IMR-90 (cell line): Measurements from ENCODE around the gene RAC2. TPM values are rescaled to one million over a fixed set of nuclear protein-coding genes. Genes with fewer than 3 reads are reported as not detected.

Experiments used
- ATAC-seq: fragments of 200-7000 bp; cut with Tn5 transposase; 2 replicates; pipeline ENCODE4 v1.9.1; 2020; ENCODE audit warnings: low read depth, mild to moderate bottlenecking, moderate library complexity
- BruUV-seq: library from RNA; stranded (reverse); fragments of 400-500 nt; replicated peaks from 2 replicates; lab custom pipeline; 2021; lab: Mats Ljungman, UMichigan
- CTCF ChIA-PET: fragments of 300-600 bp; formaldehyde crosslinking; extraction: SDS; loops from one replicate; lab custom pipeline; 2021; ENCODE audit warnings: antibody characterized with exemption; lab: Yijun Ruan, JAX
- POLR2A ChIA-PET: fragments of 300-600 bp; sonication (Branson Sonifier 250); formaldehyde crosslinking; loops from one replicate; lab custom pipeline; 2022; ENCODE audit warnings: antibody characterized with exemption; ENCODE audit not compliant: unreplicated experiment; lab: Charles Lee
- DNase-seq: peaks from one replicate; pipeline ENCODE4 v3.0.0; 2013
- H2AFZ ChIP-seq: replicated peaks from 2 replicates; pipeline ENCODE3; 2013; ENCODE audit warnings: low read length, mild to moderate bottlenecking; ENCODE audit not compliant: poor library complexity
- H2AK5ac ChIP-seq: 2 replicates; pipeline ENCODE4 v1.6.1; 2013; ENCODE audit warnings: low read depth, low read length, inconsistent platforms
- H2AK9ac ChIP-seq: replicated peaks from 2 replicates; pipeline ENCODE3; 2013; ENCODE audit warnings: mild to moderate bottlenecking, low read depth, low read length, moderate library complexity; ENCODE audit not compliant: poor library complexity
- H2BK120ac ChIP-seq: 2 replicates; pipeline ENCODE4 v1.6.1; 2013; ENCODE audit warnings: low read depth, low read length, inconsistent platforms
- H2BK15ac ChIP-seq: 3 replicates; pipeline ENCODE4 v1.6.1; 2013; ENCODE audit warnings: low read depth, low read length, inconsistent platforms
- H2BK20ac ChIP-seq: 2 replicates; pipeline ENCODE4 v1.6.1; 2013; ENCODE audit warnings: low read depth, mild to moderate bottlenecking, inconsistent platforms, low read length, moderate library complexity
- H2BK5ac ChIP-seq: 2 replicates; pipeline ENCODE4 v1.6.1; 2013; ENCODE audit warnings: mild to moderate bottlenecking, low read depth, low read length, inconsistent platforms; ENCODE audit not compliant: poor library complexity, severe bottlenecking
- H3K14ac ChIP-seq: replicated peaks from 2 replicates; pipeline ENCODE4 v1.6.1; 2013; ENCODE audit warnings: low read depth, low read length, inconsistent platforms
- H3K18ac ChIP-seq: 2 replicates; pipeline ENCODE4 v1.6.1; 2013; ENCODE audit warnings: low read depth, low read length, control low read depth
- H3K23ac ChIP-seq: 2 replicates; pipeline ENCODE4 v1.6.1; 2013; ENCODE audit warnings: low read depth, low read length, inconsistent platforms
- H3K27ac ChIP-seq: 2 replicates; pipeline ENCODE4 v1.5.1; 2013; ENCODE audit warnings: mild to moderate bottlenecking, control low read depth, low read length; ENCODE audit not compliant: insufficient read depth
- H3K27me3 ChIP-seq: 2 replicates; pipeline ENCODE4 v1.6.1; 2013; ENCODE audit warnings: low read length; ENCODE audit not compliant: control insufficient read depth, insufficient read depth
- H3K36me3 ChIP-seq: 2 replicates; pipeline ENCODE4 v1.6.1; 2013; ENCODE audit warnings: low read length, mixed read lengths; ENCODE audit not compliant: control insufficient read depth, insufficient read depth
- H3K4ac ChIP-seq: 2 replicates; pipeline ENCODE4 v1.6.1; 2013; ENCODE audit warnings: low read depth, low read length, inconsistent platforms
- H3K4me1 ChIP-seq: 2 replicates; pipeline ENCODE4 v1.6.1; 2013; ENCODE audit warnings: low read length, mixed read lengths; ENCODE audit not compliant: control insufficient read depth, insufficient read depth
- H3K4me2 ChIP-seq: 2 replicates; pipeline ENCODE4 v1.6.1; 2013; ENCODE audit warnings: low read depth, mild to moderate bottlenecking, control low read depth, low read length, moderate library complexity
- H3K4me3 ChIP-seq: 2 replicates; pipeline ENCODE4 v1.5.1; 2013; ENCODE audit warnings: low read depth, mild to moderate bottlenecking, control low read depth, low read length, moderate library complexity; ENCODE audit not compliant: insufficient read depth
- H3K56ac ChIP-seq: 2 replicates; pipeline ENCODE4 v1.6.1; 2013; ENCODE audit warnings: low read length, inconsistent platforms; ENCODE audit not compliant: insufficient read depth; ENCODE audit errors: extremely low read depth
- H3K79me1 ChIP-seq, 2 experiments: 2 replicates each; pipeline ENCODE4 v1.6.1; 2013; ENCODE audit warnings: low read length in 2 of 2, inconsistent platforms in 1 of 2, low read depth in 1 of 2
- H3K9ac ChIP-seq: 2 replicates; pipeline ENCODE4 v1.6.1; 2013; ENCODE audit warnings: low read depth, low read length, control low read depth
- H3K9me1 ChIP-seq: 2 replicates; pipeline ENCODE4 v1.6.1; 2013; ENCODE audit warnings: low read length, inconsistent platforms; ENCODE audit not compliant: insufficient read depth
- H3K9me3 ChIP-seq: 2 replicates; pipeline ENCODE4 v1.6.1; 2013; ENCODE audit warnings: low read length; ENCODE audit not compliant: control insufficient read depth, insufficient read depth
- H4K20me1 ChIP-seq: 2 replicates; pipeline ENCODE4 v1.6.1; 2013; ENCODE audit warnings: low read length, inconsistent platforms; ENCODE audit not compliant: insufficient read depth
- H4K5ac ChIP-seq: 2 replicates; pipeline ENCODE4 v1.6.1; 2013; ENCODE audit warnings: mild to moderate bottlenecking, low read depth, low read length, control low read depth
- H4K8ac ChIP-seq, 2 experiments: 2 replicates each; pipeline ENCODE4 v1.6.1; 2013; ENCODE audit warnings: low read depth in 2 of 2, low read length in 2 of 2, control low read depth in 1 of 2, inconsistent platforms in 1 of 2
- H4K91ac ChIP-seq: 2 replicates; pipeline ENCODE4 v1.6.1; 2013; ENCODE audit warnings: low read depth, low read length, inconsistent platforms; ENCODE audit not compliant: insufficient read depth
- BHLHE40 ChIP-seq: fragments of 150-350 bp; IDR thresholded peaks from 2 replicates; pipeline ENCODE4 v1.6.1; 2016; ENCODE audit warnings: mild to moderate bottlenecking, low read depth, low read length
- CHD1 ChIP-seq: IDR thresholded peaks from 2 replicates; pipeline ENCODE4 v1.6.1; 2012; ENCODE audit warnings: low read depth, low read length, improper control_type of control experiment
- CTCF ChIP-seq: conservative IDR thresholded peaks from 2 replicates; pipeline ENCODE4 v1.5.1; 2012; ENCODE audit warnings: mild to moderate bottlenecking, low read depth, low read length, improper control_type of control experiment
- FOS ChIP-seq: fragments of 150-350 bp; IDR thresholded peaks from 2 replicates; pipeline ENCODE4 v1.6.1; 2016; ENCODE audit warnings: low read depth, low read length
- MAZ ChIP-seq: IDR thresholded peaks from 2 replicates; pipeline ENCODE4 v1.6.1; 2012; ENCODE audit warnings: low read depth, mild to moderate bottlenecking, low read length, improper control_type of control experiment, moderate library complexity, borderline replicate concordance
- MXI1 ChIP-seq: IDR thresholded peaks from 2 replicates; pipeline ENCODE4 v1.6.1; 2012; ENCODE audit warnings: low read depth, mild to moderate bottlenecking, low read length, moderate library complexity, borderline replicate concordance
- NFE2L2 ChIP-seq: fragments of 150-350 bp; IDR thresholded peaks from 2 replicates; pipeline ENCODE4 v1.6.1; 2016; ENCODE audit warnings: low read depth, mild to moderate bottlenecking, low read length
- POLR2A ChIP-seq: IDR thresholded peaks from 2 replicates; pipeline ENCODE4 v1.6.1; 2012; ENCODE audit warnings: mild to moderate bottlenecking, low read depth, low read length
- RAD21 ChIP-seq: IDR thresholded peaks from 2 replicates; pipeline ENCODE4 v1.6.1; 2012; ENCODE audit warnings: low read length, improper control_type of control experiment
- RCOR1 ChIP-seq: IDR thresholded peaks from 2 replicates; pipeline ENCODE4 v1.6.1; 2012; ENCODE audit warnings: mild to moderate bottlenecking, low read length, improper control_type of control experiment; ENCODE audit not compliant: insufficient replicate concordance
- RFX5 ChIP-seq: IDR thresholded peaks from 2 replicates; pipeline ENCODE4 v1.8.0; 2012; ENCODE audit warnings: low read depth, mild to moderate bottlenecking, low read length, moderate library complexity
- SMC3 ChIP-seq: fragments of 150-350 bp; IDR thresholded peaks from 2 replicates; pipeline ENCODE4 v1.6.1; 2016; ENCODE audit warnings: low read depth, mild to moderate bottlenecking, antibody characterized with exemption, low read length, moderate library complexity
- WGBS, 2 experiments: methylation state at CpG; one replicate each; pipeline versions ENCODE4 v1.1.5 to v1.1.7; 2013; ENCODE audit warnings: missing lambda C conversion rate in 2 of 2; ENCODE audit not compliant: insufficient read length in 1 of 2; ENCODE audit errors: extremely low coverage in 2 of 2; 5-methylcytosine and 5-hydroxymethylcytosine counted together
- dilution Hi-C: fragments of 300-500 bp; cut with HindIII; formaldehyde crosslinking; loops from one replicate; pipeline ENCODE4 v1.14.3; 2018; ENCODE audit warnings: low sequenced_read_pairs; ENCODE audit not compliant: unreplicated experiment
- in situ Hi-C: fragments of 300-500 bp; cut with MboI; formaldehyde crosslinking; loops from 3 replicates; pipeline ENCODE4 v1.14.3; 2019; ENCODE audit warnings: low sequenced_read_pairs, inconsistent platforms, mixed read lengths
- intact Hi-C: fragments of 100-400 bp; cut with micrococcal nuclease; formaldehyde crosslinking; loops from 2 replicates; pipeline ENCODE4 v1.10.0; 2022
- polyA plus RNA-seq, 3 experiments: library from polyadenylated mRNA; depleted of rRNA; stranded (reverse); fragments of >200 nt; gene quantifications; 2 replicates each; pipeline ENCODE4 v1.2.3, GENCODE V29; 2012; ENCODE audit warnings: low replicate concordance in 1 of 3
- total RNA-seq: library from RNA; depleted of rRNA; stranded (reverse); fragments of >200 nt; gene quantifications from 2 replicates; pipeline ENCODE4 v1.2.3, GENCODE V29; 2012

The RAC2 gene
- total and polyA plus RNA-seq, 2 of the 4 experiments (the other 2 are of a cell fraction), result 10.0 to 72.3 TPM

- no peak overlapping the region for H2BK20ac ChIP-seq
- no peak overlapping the region for H3K4me2 ChIP-seq
- no peak overlapping the region for H2AFZ ChIP-seq
- no peak overlapping the region for H4K5ac ChIP-seq
- H2BK5ac ChIP-seq, result no peak overlapping the region
- H3K56ac ChIP-seq, result no peak overlapping the region
- TF ChIP-seq POLR2A (no peak), SMC3 (no peak), CTCF (no peak), RCOR1 (no peak), CHD1 (no peak), FOS (no peak), BHLHE40 (no peak), RFX5 (no peak), NFE2L2 (no peak), MXI1 (no peak), MAZ (no peak), RAD21 (no peak)
- no peak overlapping the region for H3K27ac ChIP-seq
- no peaks in the 10 kb centered on the region for H3K4me1 ChIP-seq
- no peak overlapping the region for H3K18ac ChIP-seq
- no peaks in the 10 kb centered on the region for H3K79me1 ChIP-seq
- intact Hi-C loops (no loop called here), dilution Hi-C loops (no loop called here), in situ Hi-C loops (no loop called here)
- WGBS, 2 experiments, result 88% methylated on average over 3 of the region's 8 CpGs; no CpG with 5 or more reads in 1 of the 2 experiments
- H3K4ac ChIP-seq, result no peak overlapping the region
- peaks cover 6% of the 10 kb centered on the region for H3K9me3 ChIP-seq
- peaks cover 21% of the 10 kb centered on the region for H3K27me3 ChIP-seq
- no peak overlapping the region for H2BK120ac ChIP-seq
- no peak overlapping the region for H4K91ac ChIP-seq
- no peak overlapping the region for H3K23ac ChIP-seq
- ATAC-seq (no peak), DNase-seq (no peak)
- no peaks in the 10 kb centered on the region; the same call in 1 of the 2 replicates for H4K20me1 ChIP-seq
- H2AK5ac ChIP-seq, result no peak overlapping the region
- ChIA-PET POLR2A (no interaction called here), CTCF (no interaction called here)
- H3K36me3 ChIP-seq, result no peaks in the 10 kb centered on the region
- H2BK15ac ChIP-seq, result no peak overlapping the region
- H4K8ac ChIP-seq, result no peak overlapping the region
- no TSS peak for BruUV-seq
- H3K14ac ChIP-seq, result no peak overlapping the region
- H3K4me3 ChIP-seq, result no peak overlapping the region
- no peak overlapping the region for H3K9ac ChIP-seq
- H2AK9ac ChIP-seq, result no peak overlapping the region
- H3K9me1 ChIP-seq, result no peaks in the 10 kb centered on the region
These were observed 21.6 kb downstream of the RAC2 start for GRCh38 chr22:37222440-37222971.
